Measurements from ENCODE around the gene CXCR5.
A peak's percentile ranks its signal among the peaks of the same experiment; 100 is the strongest.

CXCR5 gene

DNA sequence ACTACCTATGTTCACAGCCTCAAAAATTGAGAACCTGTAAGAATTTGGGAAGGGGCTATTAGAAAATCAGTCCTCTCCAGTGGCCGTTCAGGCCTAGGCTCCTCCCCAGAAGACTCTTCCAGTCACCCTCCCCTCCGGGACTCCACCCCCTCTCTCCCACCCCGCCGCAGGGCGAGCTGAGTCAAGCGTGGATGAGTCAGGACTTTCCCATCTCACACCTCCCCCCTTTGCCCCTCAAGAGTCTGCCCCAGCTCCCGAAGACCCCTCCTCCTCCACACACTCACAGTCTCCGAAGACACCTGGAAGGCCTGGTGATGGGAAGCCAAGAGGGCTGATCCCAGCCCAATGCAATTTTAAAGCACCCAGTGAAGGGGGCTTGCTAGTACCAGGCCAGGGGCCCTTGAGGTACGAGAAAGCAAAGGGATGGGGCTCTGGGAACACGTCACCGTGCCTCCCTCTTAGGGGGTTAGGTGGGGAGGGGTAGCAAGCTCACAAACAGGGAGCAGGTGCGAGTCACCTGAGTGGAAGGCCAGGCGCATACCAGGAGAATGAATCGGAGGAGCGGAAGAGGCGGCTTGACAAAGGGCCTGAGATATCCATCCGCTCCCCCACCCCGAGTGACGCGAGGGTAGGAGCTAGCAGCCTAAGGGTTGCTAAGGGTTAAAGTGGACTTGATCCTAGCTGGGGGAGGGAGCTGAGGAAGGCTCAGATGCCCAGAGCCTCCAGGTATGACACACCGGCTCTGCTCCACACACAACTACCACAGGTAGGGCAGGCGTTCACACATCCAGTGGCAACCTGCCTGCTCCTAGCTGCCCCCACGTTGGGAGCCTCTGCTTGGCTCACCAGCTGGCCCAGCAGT, 28.4 kb downstream of the CXCR5 start (continued):
- TF ChIP-seq KLF1 (tag by site-specific recombination; IDR thresholded peaks at IDR 0.05) (peak; percentile 38), ZNF292 (tag by site-specific recombination; IDR thresholded peaks at IDR 0.05; ENCODE audit: borderline replicate concordance, low read depth) (no peak), KLF17 (tag by site-specific recombination; IDR thresholded peaks at IDR 0.05) (peak; percentile 70), ZNF140 (tag by site-specific recombination; IDR thresholded peaks at IDR 0.05) (no peak), ZNF558 (tag by site-specific recombination; IDR thresholded peaks at IDR 0.05) (no peak), ZNF426 (tag by site-specific recombination; IDR thresholded peaks at IDR 0.05) (no peak), ATF2 (tag by site-specific recombination; IDR thresholded peaks at IDR 0.05; ENCODE audit: low read depth) (no peak), ZNF214 (tag by site-specific recombination; IDR thresholded peaks at IDR 0.05; ENCODE audit: borderline replicate concordance) (no peak), TSHZ1 (tag by site-specific recombination; IDR thresholded peaks at IDR 0.05; ENCODE audit: borderline replicate concordance) (no peak), ZNF146 (tag by site-specific recombination; IDR thresholded peaks at IDR 0.05) (no peak), ZNF561 (tag by site-specific recombination; IDR thresholded peaks at IDR 0.05; ENCODE audit: borderline replicate concordance) (no peak), ZNF837 (tag by site-specific recombination; IDR thresholded peaks at IDR 0.05) (no peak), REPIN1 (tag by site-specific recombination; IDR thresholded peaks at IDR 0.05; ENCODE audit: low read depth) (no peak), KLF8 (tag by site-specific recombination; IDR thresholded peaks at IDR 0.05) (0 out of 2 replicates have a peak, but pooled peaks have one; percentile 4), ZIC2 (tag by site-specific recombination; IDR thresholded peaks at IDR 0.05) (no peak), ZSCAN30 (tag by site-specific recombination; IDR thresholded peaks at IDR 0.05) (no peak), ZFP69B (tag by site-specific recombination; IDR thresholded peaks at IDR 0.05) (no peak), SCRT1 (tag by site-specific recombination; IDR thresholded peaks at IDR 0.05; ENCODE audit: borderline replicate concordance) (no peak), ZFHX2 (tag by site-specific recombination; conservative IDR thresholded peaks at IDR 0.05) (peak; percentile 39; the same call in 1 of the 2 replicates), ZBTB6 (tag by site-specific recombination; IDR thresholded peaks at IDR 0.05) (no peak), BCL11B (tag by site-specific recombination; IDR thresholded peaks at IDR 0.05; ENCODE audit: low read depth) (no peak), ZNF280D (tag by site-specific recombination; IDR thresholded peaks at IDR 0.05) (no peak)
- TF ChIP-seq, protein P1, sequence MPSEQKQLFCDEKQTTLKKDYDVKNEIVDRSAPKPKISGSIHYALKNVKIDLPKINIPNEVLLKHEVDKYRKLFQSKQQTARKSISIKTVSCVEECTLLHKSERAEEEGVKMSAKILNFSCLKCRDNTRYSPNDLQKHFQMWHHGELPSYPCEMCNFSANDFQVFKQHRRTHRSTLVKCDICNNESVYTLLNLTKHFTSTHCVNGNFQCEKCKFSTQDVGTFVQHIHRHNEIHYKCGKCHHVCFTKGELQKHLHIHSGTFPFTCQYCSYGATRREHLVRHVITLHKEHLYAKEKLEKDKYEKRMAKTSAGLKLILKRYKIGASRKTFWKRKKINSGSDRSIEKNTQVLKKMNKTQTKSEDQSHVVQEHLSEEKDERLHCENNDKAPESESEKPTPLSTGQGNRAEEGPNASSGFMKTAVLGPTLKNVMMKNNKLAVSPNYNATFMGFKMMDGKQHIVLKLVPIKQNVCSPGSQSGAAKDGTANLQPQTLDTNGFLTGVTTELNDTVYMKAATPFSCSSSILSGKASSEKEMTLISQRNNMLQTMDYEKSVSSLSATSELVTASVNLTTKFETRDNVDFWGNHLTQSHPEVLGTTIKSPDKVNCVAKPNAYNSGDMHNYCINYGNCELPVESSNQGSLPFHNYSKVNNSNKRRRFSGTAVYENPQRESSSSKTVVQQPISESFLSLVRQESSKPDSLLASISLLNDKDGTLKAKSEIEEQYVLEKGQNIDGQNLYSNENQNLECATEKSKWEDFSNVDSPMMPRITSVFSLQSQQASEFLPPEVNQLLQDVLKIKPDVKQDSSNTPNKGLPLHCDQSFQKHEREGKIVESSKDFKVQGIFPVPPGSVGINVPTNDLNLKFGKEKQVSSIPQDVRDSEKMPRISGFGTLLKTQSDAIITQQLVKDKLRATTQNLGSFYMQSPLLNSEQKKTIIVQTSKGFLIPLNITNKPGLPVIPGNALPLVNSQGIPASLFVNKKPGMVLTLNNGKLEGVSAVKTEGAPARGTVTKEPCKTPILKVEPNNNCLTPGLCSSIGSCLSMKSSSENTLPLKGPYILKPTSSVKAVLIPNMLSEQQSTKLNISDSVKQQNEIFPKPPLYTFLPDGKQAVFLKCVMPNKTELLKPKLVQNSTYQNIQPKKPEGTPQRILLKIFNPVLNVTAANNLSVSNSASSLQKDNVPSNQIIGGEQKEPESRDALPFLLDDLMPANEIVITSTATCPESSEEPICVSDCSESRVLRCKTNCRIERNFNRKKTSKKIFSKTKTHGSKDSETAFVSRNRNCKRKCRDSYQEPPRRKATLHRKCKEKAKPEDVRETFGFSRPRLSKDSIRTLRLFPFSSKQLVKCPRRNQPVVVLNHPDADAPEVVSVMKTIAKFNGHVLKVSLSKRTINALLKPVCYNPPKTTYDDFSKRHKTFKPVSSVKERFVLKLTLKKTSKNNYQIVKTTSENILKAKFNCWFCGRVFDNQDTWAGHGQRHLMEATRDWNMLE (tag by site-specific recombination; conservative IDR thresholded peaks at IDR 0.05; ENCODE audit: low read depth) = no peak
